HCT116 (cell line): ENCODE results near the gene TXNDC11. TPM values are rescaled to one million over a fixed set of nuclear protein-coding genes. Genes with fewer than 3 reads are reported as not detected.

Source experiments
- ATAC-seq: fragments of 200-7000 bp; cut with Tn5 transposase; 2 replicates; pipeline ENCODE4 v1.9.1; 2020; ENCODE audit warnings: mild to moderate bottlenecking, moderate library complexity
- BruUV-seq: library from RNA; stranded (reverse); fragments of 400-500 nt; replicated peaks from 2 replicates; lab custom pipeline; 2021; lab: Mats Ljungman, UMichigan
- CTCF ChIA-PET: fragments of 300-600 bp; sonication (Branson Sonifier 250); formaldehyde crosslinking; loops from one replicate; lab custom pipeline; 2021; ENCODE audit warnings: antibody characterized with exemption; lab: Charles Lee
- POLR2A ChIA-PET: fragments of 300-600, 350-600 bp; sonication (Branson Sonifier 250); formaldehyde crosslinking; loops from one replicate; lab custom pipeline; 2021; ENCODE audit warnings: antibody characterized with exemption; lab: Charles Lee
- RAD21 ChIA-PET, 2 experiments: fragments of 300-600 bp; sonication (Branson Sonifier 250); formaldehyde crosslinking; loops; one replicate each; lab custom pipeline; 2023; ENCODE audit warnings: low total read pairs in 2 of 2; ENCODE audit not compliant: uncharacterized antibody in 2 of 2, unreplicated experiment in 2 of 2, low non-redundant PET in 1 of 2; lab: Charles Lee
- DNase-seq: peaks from one replicate; pipeline ENCODE4 v3.0.0-alpha.2; 2010; ENCODE audit warnings: low read depth, low spot score
- H2AFZ ChIP-seq: fragments of 200-600 bp; shearing (Covaris generic), sonication (generic); 2 replicates; pipeline ENCODE4 v1.6.1; 2017; ENCODE audit warnings: low read depth, mixed run types, mixed read lengths, antibody characterized with exemption, low read length; ENCODE audit not compliant: poor library complexity, severe bottlenecking
- H3K27ac ChIP-seq: 2 replicates; pipeline ENCODE4 v1.5.1; 2012; ENCODE audit warnings: low read depth, low read length
- H3K27me3 ChIP-seq: fragments of 200-600 bp; sonication (generic); 2 replicates; pipeline ENCODE4 v1.6.1; 2016; ENCODE audit warnings: mixed run types, low read length, mixed read lengths; ENCODE audit not compliant: insufficient read depth
- H3K36me3 ChIP-seq, 2 experiments: fragments of 200-500 bp in 1 of 2; fragments of 200-600 bp in 1 of 2; sonication (Bioruptor generic) in 1 of 2; sonication (generic) in 1 of 2; 2 replicates each; pipeline versions ENCODE4 v1.5.1 to v1.6.1; 2014 to 2016; ENCODE audit warnings: low read length in 2 of 2, inconsistent platforms in 1 of 2, mixed read lengths in 1 of 2, mixed run types in 1 of 2; ENCODE audit not compliant: insufficient read depth in 2 of 2, control insufficient read depth in 1 of 2
- H3K4me1 ChIP-seq, 2 experiments: fragments of 200-600 bp in 1 of 2; sonication (generic) in 1 of 2; 2 replicates each; pipeline versions ENCODE4 v1.5.1 to v1.6.1; 2012 to 2017; ENCODE audit warnings: low read length in 2 of 2, inconsistent platforms in 1 of 2, mild to moderate bottlenecking in 1 of 2, mixed read lengths in 1 of 2, mixed run types in 1 of 2, moderate library complexity in 1 of 2; ENCODE audit not compliant: insufficient read depth in 2 of 2, control insufficient read depth in 1 of 2
- H3K4me2 ChIP-seq: fragments of 200-600 bp; sonication (generic); 2 replicates; pipeline ENCODE4 v1.6.1; 2017; ENCODE audit warnings: mixed run types, low read length, mixed read lengths
- H3K4me3 ChIP-seq, 2 experiments: fragments of 200-600 bp in 1 of 2; sonication (generic) in 1 of 2; replicated peaks in 1 of 2; 2 replicates each; pipeline ENCODE4 v1.5.1; 2011 to 2016; ENCODE audit warnings: low read length in 2 of 2, control low read depth in 1 of 2, low read depth in 1 of 2, mild to moderate bottlenecking in 1 of 2, mixed read lengths in 1 of 2, mixed run types in 1 of 2
- H3K79me2 ChIP-seq: fragments of 200-600 bp; sonication (generic); 2 replicates; pipeline ENCODE4 v1.6.1; 2017; ENCODE audit warnings: mild to moderate bottlenecking, mixed run types, low read length, moderate library complexity, mixed read lengths; ENCODE audit not compliant: insufficient read depth
- H3K9ac ChIP-seq: fragments of 200-600 bp; sonication (generic); 2 replicates; pipeline ENCODE4 v1.6.1; 2016; ENCODE audit warnings: low read length, mixed read lengths
- H3K9me2 ChIP-seq: fragments of 200-600 bp; sonication (generic), shearing (Covaris generic); 2 replicates; pipeline ENCODE4 v1.6.1; 2017; ENCODE audit warnings: mixed run types, mild to moderate bottlenecking, moderate library complexity; ENCODE audit not compliant: insufficient read depth
- H3K9me3 ChIP-seq, 2 experiments: fragments of 200-500 bp in 1 of 2; fragments of 200-600 bp in 1 of 2; sonication (Bioruptor generic) in 1 of 2; sonication (generic) in 1 of 2; 2 replicates each; pipeline ENCODE4 v1.6.1; 2014 to 2017; ENCODE audit warnings: low read length in 2 of 2, mixed read lengths in 2 of 2, inconsistent platforms in 1 of 2, low read depth in 1 of 2, mild to moderate bottlenecking in 1 of 2, mixed run types in 1 of 2, moderate library complexity in 1 of 2; ENCODE audit not compliant: control insufficient read depth in 1 of 2, insufficient read depth in 1 of 2
- H4K20me1 ChIP-seq: fragments of 200-600 bp; sonication (generic), shearing (Covaris generic); 2 replicates; pipeline ENCODE4 v1.6.1; 2017; ENCODE audit warnings: mixed run types, mild to moderate bottlenecking, moderate library complexity; ENCODE audit not compliant: insufficient read depth
- ATF3 ChIP-seq: IDR thresholded peaks from 2 replicates; pipeline ENCODE4 v1.6.1; 2012
- CBX3 ChIP-seq: IDR thresholded peaks from 2 replicates; pipeline ENCODE4 v1.6.1; 2012; ENCODE audit warnings: low read depth
- EGR1 ChIP-seq: IDR thresholded peaks from 2 replicates; pipeline ENCODE4 v1.6.1; 2012; ENCODE audit warnings: low read depth
- ELF1 ChIP-seq: IDR thresholded peaks from 2 replicates; pipeline ENCODE4 v1.6.1; 2012; ENCODE audit warnings: low read depth, borderline replicate concordance
- EZH2 ChIP-seq: fragments of 200-600 bp; sonication (generic); IDR thresholded peaks from 2 replicates; pipeline ENCODE4 v1.6.1; 2017; ENCODE audit warnings: antibody characterized with exemption, mixed run types
- EZH2phosphoT487 ChIP-seq: fragments of 200-600 bp; IDR thresholded peaks from 2 replicates; pipeline ENCODE4 v1.6.1; 2018; ENCODE audit warnings: antibody characterized with exemption, borderline replicate concordance
- FOSL1 ChIP-seq: IDR thresholded peaks from 2 replicates; pipeline ENCODE4 v1.6.1; 2012; ENCODE audit warnings: low read depth
- JUND ChIP-seq: IDR thresholded peaks from 2 replicates; pipeline ENCODE4 v1.6.1; 2012
- MAX ChIP-seq: IDR thresholded peaks from 2 replicates; pipeline ENCODE4 v1.6.1; 2012
- POLR2A ChIP-seq: IDR thresholded peaks from 2 replicates; pipeline ENCODE4 v1.7.0; 2011; ENCODE audit warnings: borderline replicate concordance; ENCODE audit not compliant: insufficient read depth, insufficient read length; ENCODE audit errors: extremely low read depth
- POLR2AphosphoS5 ChIP-seq: IDR thresholded peaks from 2 replicates; pipeline ENCODE4 v1.6.1; 2011; ENCODE audit warnings: mild to moderate bottlenecking, low read depth, low read length, moderate library complexity
- REST ChIP-seq: IDR thresholded peaks from 2 replicates; pipeline ENCODE4 v1.6.1; 2012; ENCODE audit warnings: low read depth
- SIN3A ChIP-seq: IDR thresholded peaks from 2 replicates; pipeline ENCODE4 v1.6.1; 2012; ENCODE audit warnings: low read depth
- SP1 ChIP-seq: IDR thresholded peaks from 2 replicates; pipeline ENCODE4 v1.6.1; 2012; ENCODE audit warnings: low read depth
- TCF7L2 ChIP-seq: IDR thresholded peaks from 2 replicates; pipeline ENCODE4 v1.7.0; 2011; ENCODE audit warnings: borderline replicate concordance, inconsistent platforms; ENCODE audit not compliant: insufficient read depth, insufficient read length; ENCODE audit errors: extremely low read depth
- ZBTB33 ChIP-seq: IDR thresholded peaks from 2 replicates; pipeline ENCODE4 v1.6.1; 2011; ENCODE audit warnings: mild to moderate bottlenecking, low read length, moderate library complexity; ENCODE audit not compliant: insufficient replicate concordance; ENCODE audit errors: extremely low read depth
- ZFX ChIP-seq: fragments of 450-650 bp; IDR thresholded peaks from 2 replicates; pipeline ENCODE4 v1.6.1; 2017
- intact Hi-C: fragments of 100-400 bp; cut with micrococcal nuclease; formaldehyde crosslinking; loops from 2 replicates; pipeline ENCODE4 v1.10.0; 2022
- total RNA-seq: library from RNA; stranded (reverse); gene quantifications from one replicate; pipeline ENCODE4 v1.2.1, GENCODE V29; 2021; ENCODE audit not compliant: unreplicated experiment

TXNDC11 gene
- total RNA-seq, 1 experiment from 2014 or later: 26.8 TPM

- POLR2A ChIA-PET: no interaction called here
- Histone ChIP-seq H3K36me3 (peaks cover 42 to 43% of the 10 kb centered on the region in 2 experiments; a peak in 3 of 4 replicates), H3K4me3 (no peak overlapping the region), H3K79me2 (peaks cover 41% of the 10 kb centered on the region), H3K4me2 (no peak overlapping the region), H3K9me3 (no peaks in the 10 kb centered on the region), H3K4me1 (no peaks in the 10 kb centered on the region), H3K9me2 (no peaks in the 10 kb centered on the region), H3K27ac (no peak overlapping the region), H2AFZ (no peak overlapping the region), H4K20me1 (no peaks in the 10 kb centered on the region), H3K9ac (no peak overlapping the region), H3K27me3 (no peaks in the 10 kb centered on the region)
- TF ChIP-seq EZH2: no peak
- no peak for TF ChIP-seq JUND
- no peak for TF ChIP-seq ZFX
- no peak for ATAC-seq
- no peak for DNase-seq
- intact Hi-C loops: no loop called here
- no TSS peak for BruUV-seq
- CTCF ChIA-PET: no interaction called here
- RAD21 ChIA-PET: no interaction called here
Observed at GRCh38 chr16:11731222-11731621, 11.4 kb downstream of the TXNDC11 start.

GRCh38 chr16:11729787-11730186 lies 12.9 kb downstream of the TXNDC11 start:
- RAD21 ChIA-PET: no interaction called here
- CTCF ChIA-PET: no interaction called here
- DNase-seq (no peak), ATAC-seq (no peak)
- Histone ChIP-seq H3K9me2 (no peaks in the 10 kb centered on the region), H3K4me3 (no peak overlapping the region), H4K20me1 (no peaks in the 10 kb centered on the region), H3K4me1 (no peaks in the 10 kb centered on the region), H3K79me2 (peaks cover 34% of the 10 kb centered on the region), H3K4me2 (no peak overlapping the region), H3K36me3 (peaks cover 39 to 42% of the 10 kb centered on the region in 2 experiments; a peak in 3 of 4 replicates), H2AFZ (no peak overlapping the region), H3K9me3 (no peaks in the 10 kb centered on the region), H3K27me3 (no peaks in the 10 kb centered on the region), H3K27ac (no peak overlapping the region), H3K9ac (no peak overlapping the region)
- intact Hi-C loops: no loop called here
- POLR2A ChIA-PET: no interaction called here
- no TSS peak for BruUV-seq
- no peak for TF ChIP-seq EZH2
- TF ChIP-seq FOSL1: no peak
- TF ChIP-seq ZBTB33: no peak
- TF ChIP-seq MAX: no peak
- no peak for TF ChIP-seq SP1
- no peak for TF ChIP-seq EZH2phosphoT487
- TF ChIP-seq REST: no peak
- TF ChIP-seq POLR2A: no peak
- no peak for TF ChIP-seq ZFX
- no peak for TF ChIP-seq POLR2AphosphoS5
- TF ChIP-seq CBX3: no peak
- no peak for TF ChIP-seq ELF1
- no peak for TF ChIP-seq EGR1
- TF ChIP-seq ATF3: no peak
- TF ChIP-seq SIN3A: no peak
- TF ChIP-seq TCF7L2: no peak
